Measurements from ENCODE around the gene AIFM2. TPM values are rescaled to one million over a fixed set of nuclear protein-coding genes. Genes with fewer than 3 reads are reported as not detected.
A peak's percentile ranks its signal among the peaks of the same experiment; 100 is the strongest.

The AIFM2 gene
- total RNA-seq, 6 donors from 2014 or later = 12.0 to 21.0 (median 17.2) TPM

- no peaks in the 10 kb centered on the region for H3K27me3 ChIP-seq
- H3K9me3 ChIP-seq = no peaks in the 10 kb centered on the region
- H3K4me1 ChIP-seq = peaks cover 0 to 8% (median 0%) of the 10 kb centered on the region in 4 donors
- H3K4me3 ChIP-seq = no peak overlapping the region
- 86 to 93% methylated on average over 3 of the region's 3 CpGs for whole genome bisulfite sequencing, 2 donors
- H3K36me3 ChIP-seq = peaks cover 16 to 75% (median 33%) of the 10 kb centered on the region in 4 donors
- DNase-seq (no peak), ATAC-seq (ENCODE audit: low FRiP score in 2 of 2) (no peak)
- no peak overlapping the region for H3K27ac ChIP-seq
- TF ChIP-seq CTCF (IDR thresholded peaks at IDR 0.05) (no peak), POLR2A (IDR thresholded peaks at IDR 0.05) (no peak), POLR2AphosphoS5 (IDR thresholded peaks at IDR 0.05) (no peak), EP300 (IDR thresholded peaks at IDR 0.05) (no peak)
Measured at GRCh38 chr10:70118196-70118595, 14.4 kb downstream of the AIFM2 start.

GRCh38 chr10:70117646-70118045, 15.0 kb downstream of the AIFM2 start:
- peaks cover 16 to 76% (median 35%) of the 10 kb centered on the region in 4 donors for H3K36me3 ChIP-seq

GRCh38 chr10:70115948-70116682, 16.5 kb downstream of the AIFM2 start:
- Histone ChIP-seq H3K9me3 (no peaks in the 10 kb centered on the region), H3K27ac (no peak overlapping the region), H3K4me1 (peaks cover 0 to 8% (median 0%) of the 10 kb centered on the region in 4 donors), H3K27me3 (no peaks in the 10 kb centered on the region), H3K36me3 (peaks cover 16 to 83% (median 44%) of the 10 kb centered on the region in 4 donors), H3K4me3 (no peak overlapping the region)
- peak; percentile 47 to 78 for ATAC-seq (ENCODE audit: low FRiP score in 2 of 2)
- no peak for TF ChIP-seq POLR2AphosphoS5 (IDR thresholded peaks at IDR 0.05)
- TF ChIP-seq CTCF (IDR thresholded peaks at IDR 0.05) = peak; percentile 67 to 93 (median 80)
- 47 to 49% methylated on average over 11 to 12 of the region's 12 CpGs for WGBS, 2 donors
- DNase-seq = peak in 1 of 2 donors; percentile 52

More at GRCh38 chr10:70117646-70118045, 15.0 kb downstream of the AIFM2 start:
- TF ChIP-seq EP300 (IDR thresholded peaks at IDR 0.05) (no peak), POLR2A (IDR thresholded peaks at IDR 0.05) (no peak), POLR2AphosphoS5 (IDR thresholded peaks at IDR 0.05) (no peak), CTCF (IDR thresholded peaks at IDR 0.05) (no peak)
- no peaks in the 10 kb centered on the region for H3K9me3 ChIP-seq
- no peak overlapping the region for H3K27ac ChIP-seq
- no peak overlapping the region for H3K4me3 ChIP-seq
- DNase-seq (no peak), ATAC-seq (ENCODE audit: low FRiP score in 2 of 2) (no peak)
- peaks cover 0 to 8% (median 0%) of the 10 kb centered on the region in 4 donors for H3K4me1 ChIP-seq
- H3K27me3 ChIP-seq = no peaks in the 10 kb centered on the region
- 83% methylated on average over 9 to 10 of the region's 10 CpGs for WGBS, 2 donors

- peaks cover 0 to 8% (median 0%) of the 10 kb centered on the region in 4 donors for H3K4me1 ChIP-seq
- 91 to 93% methylated on average over 3 to 15 of the region's 15 CpGs for WGBS, 2 donors
- DNase-seq (peak in 1 of 2 donors; percentile 48), ATAC-seq (ENCODE audit: low FRiP score in 2 of 2) (no peak)
- peaks cover 11 to 82% (median 42%) of the 10 kb centered on the region in 4 donors for H3K36me3 ChIP-seq
- H3K27ac ChIP-seq = no peak overlapping the region
- no peak for TF ChIP-seq POLR2AphosphoS5 (IDR thresholded peaks at IDR 0.05)
- TF ChIP-seq CTCF (IDR thresholded peaks at IDR 0.05) = no peak
- no peak for TF ChIP-seq EP300 (IDR thresholded peaks at IDR 0.05)
- no peak for TF ChIP-seq POLR2A (IDR thresholded peaks at IDR 0.05)
- no peaks in the 10 kb centered on the region for H3K9me3 ChIP-seq
- no peak overlapping the region for H3K4me3 ChIP-seq
- no peaks in the 10 kb centered on the region for H3K27me3 ChIP-seq
Measured at GRCh38 chr10:70114902-70115301, 17.7 kb downstream of the AIFM2 start.
